ENCODE measurements around the gene IFNB1. TPM values are rescaled to one million over a fixed set of nuclear protein-coding genes. Genes with fewer than 3 reads are reported as not detected.

Gene IFNB1
- total and polyA plus RNA-seq, 7 donors, result not detected

DNA sequence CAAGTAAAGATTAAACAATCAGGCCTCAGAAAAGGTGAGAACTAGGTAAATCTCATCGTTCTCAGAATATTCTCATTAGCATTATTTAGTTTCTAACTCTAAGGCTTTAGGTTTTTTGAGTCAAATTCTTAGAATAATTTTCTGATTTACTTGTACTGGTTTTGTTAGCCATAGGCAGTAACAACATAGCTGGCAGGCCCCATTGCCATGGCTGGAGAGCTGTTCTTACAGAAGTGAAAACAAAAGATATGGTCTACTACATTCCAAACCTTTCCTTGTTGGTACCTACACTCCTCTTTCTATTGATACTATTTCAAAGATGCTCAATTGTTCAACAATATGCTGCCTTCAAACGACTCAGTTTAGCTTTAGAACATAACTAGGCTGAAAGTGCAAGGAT, 36.6 kb upstream of the IFNB1 start:
- Histone ChIP-seq H3K27ac (no peak overlapping the region), H3K9me3 (no peaks in the 10 kb centered on the region), H3K36me3 (ENCODE audit: insufficient read depth in 1 of 2, low read depth in 1 of 2) (no peaks in the 10 kb centered on the region), H3K27me3 (ENCODE audit: insufficient read depth in 3 of 3, low read length in 2 of 3) (no peaks in the 10 kb centered on the region), H3K4me3 (no peak overlapping the region), H3K4me1 (no peaks in the 10 kb centered on the region)
- DNase-seq (no peak), ATAC-seq (no peak)
- WGBS, 3 donors, result 59 to 72% (median 67%) methylated on average over 2 of the region's 2 CpGs
- intact Hi-C loops (cut with DNase I), result loop anchor here (5.0 to 10.0 kb wide), 4 partner anchors 140 to 1187 kb away; partner anchors contain the start of gene MLLT3 (in 1 of the 2)
- TF ChIP-seq, protein P1, sequence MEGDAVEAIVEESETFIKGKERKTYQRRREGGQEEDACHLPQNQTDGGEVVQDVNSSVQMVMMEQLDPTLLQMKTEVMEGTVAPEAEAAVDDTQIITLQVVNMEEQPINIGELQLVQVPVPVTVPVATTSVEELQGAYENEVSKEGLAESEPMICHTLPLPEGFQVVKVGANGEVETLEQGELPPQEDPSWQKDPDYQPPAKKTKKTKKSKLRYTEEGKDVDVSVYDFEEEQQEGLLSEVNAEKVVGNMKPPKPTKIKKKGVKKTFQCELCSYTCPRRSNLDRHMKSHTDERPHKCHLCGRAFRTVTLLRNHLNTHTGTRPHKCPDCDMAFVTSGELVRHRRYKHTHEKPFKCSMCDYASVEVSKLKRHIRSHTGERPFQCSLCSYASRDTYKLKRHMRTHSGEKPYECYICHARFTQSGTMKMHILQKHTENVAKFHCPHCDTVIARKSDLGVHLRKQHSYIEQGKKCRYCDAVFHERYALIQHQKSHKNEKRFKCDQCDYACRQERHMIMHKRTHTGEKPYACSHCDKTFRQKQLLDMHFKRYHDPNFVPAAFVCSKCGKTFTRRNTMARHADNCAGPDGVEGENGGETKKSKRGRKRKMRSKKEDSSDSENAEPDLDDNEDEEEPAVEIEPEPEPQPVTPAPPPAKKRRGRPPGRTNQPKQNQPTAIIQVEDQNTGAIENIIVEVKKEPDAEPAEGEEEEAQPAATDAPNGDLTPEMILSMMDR (IDR thresholded peaks at IDR 0.05), result no peak

DNA sequence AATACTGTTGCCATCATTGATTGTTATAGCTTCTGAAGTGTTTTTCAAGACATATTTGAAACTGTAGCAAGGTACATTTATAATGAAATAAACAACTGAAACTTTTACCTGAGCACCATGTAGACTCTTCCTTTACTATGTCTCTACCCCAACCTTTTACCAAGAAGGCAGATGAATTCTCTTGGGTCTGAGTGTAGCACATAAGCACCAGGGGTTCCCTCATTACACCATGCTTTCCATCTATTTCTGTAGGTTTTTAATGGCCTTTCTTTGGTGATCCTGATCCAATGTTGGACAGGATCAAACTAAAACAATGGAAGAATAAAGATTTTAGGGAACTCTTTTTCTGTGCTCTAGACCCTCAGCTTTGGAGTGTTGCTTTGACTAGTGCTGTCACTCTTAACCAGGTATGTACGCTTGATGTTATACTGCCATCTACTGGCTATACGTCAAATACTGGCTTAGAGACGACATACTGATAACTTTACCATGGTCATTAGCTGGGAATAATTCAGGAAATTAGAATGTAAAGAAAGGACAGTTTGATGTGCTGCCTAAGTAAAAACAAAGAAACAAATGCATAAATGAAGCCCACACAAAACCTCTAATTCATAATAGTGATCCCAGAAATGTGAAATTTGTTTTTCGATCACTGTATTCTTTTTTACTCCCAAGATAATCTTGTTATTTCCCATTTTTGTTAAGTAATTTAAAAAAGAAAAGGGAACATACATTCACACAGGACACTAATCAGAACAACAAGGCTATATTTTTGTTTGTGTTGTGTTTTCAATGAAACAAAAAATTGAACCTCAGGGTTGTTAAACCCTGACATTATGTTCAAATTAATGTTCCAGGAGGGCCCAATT, 33.2 kb upstream of the IFNB1 start:
- Histone ChIP-seq H3K27me3 (ENCODE audit: insufficient read depth in 3 of 3, low read length in 2 of 3) (no peaks in the 10 kb centered on the region), H3K4me3 (no peak overlapping the region), H3K4me1 (no peaks in the 10 kb centered on the region), H3K27ac (no peak overlapping the region), H3K9me3 (no peaks in the 10 kb centered on the region), H3K36me3 (ENCODE audit: insufficient read depth in 1 of 2, low read depth in 1 of 2) (no peaks in the 10 kb centered on the region)
- no peak for DNase-seq
- peak in 3 of 4 donors; percentile 66 to 86 (median 81) for ATAC-seq
- intact Hi-C loops (cut with DNase I), result loop anchor here (5.0 to 10.0 kb wide), 4 partner anchors 136 to 1184 kb away; partner anchors contain the start of gene MLLT3 (in 1 of the 2)
- TF ChIP-seq, protein P1 (IDR thresholded peaks at IDR 0.05), result peak; percentile 77
- 25% methylated on average over 4 of the region's 4 CpGs for WGBS, 3 donors

DNA sequence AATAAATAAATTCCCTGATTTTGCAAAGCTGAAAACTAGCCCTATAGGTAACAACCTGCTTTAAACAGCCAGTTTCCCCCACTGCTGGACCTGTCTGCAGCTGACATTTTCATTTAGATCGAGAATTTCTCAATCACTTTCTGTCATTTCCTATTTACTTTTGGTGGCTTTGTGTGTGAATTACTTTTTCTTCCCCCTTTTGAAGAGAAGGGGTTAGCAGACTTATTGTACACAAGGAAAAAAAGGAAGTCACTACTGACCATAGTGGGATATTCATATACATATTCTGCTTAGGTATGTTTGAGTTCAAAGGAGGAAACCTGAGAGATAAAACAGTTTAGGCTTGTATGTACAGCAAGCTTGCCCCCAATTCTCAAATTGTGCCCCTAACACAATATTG, 27.0 kb upstream of the IFNB1 start:
- no peaks in the 10 kb centered on the region for H3K27me3 ChIP-seq (ENCODE audit: insufficient read depth in 3 of 3, low read length in 2 of 3)
- no peak overlapping the region for H3K4me3 ChIP-seq
- H3K4me1 ChIP-seq, result no peaks in the 10 kb centered on the region
- ATAC-seq (no peak), DNase-seq (no peak)
- H3K27ac ChIP-seq, result no peak overlapping the region
- WGBS, 3 donors, result 61 to 77% (median 67%) methylated on average over 1 of the region's 1 CpG
- TF ChIP-seq, protein P1 (IDR thresholded peaks at IDR 0.05), result no peak
- intact Hi-C loops (cut with DNase I), result no loop called here
- no peaks in the 10 kb centered on the region for H3K9me3 ChIP-seq
- H3K36me3 ChIP-seq (ENCODE audit: insufficient read depth in 1 of 2, low read depth in 1 of 2), result no peaks in the 10 kb centered on the region

DNA sequence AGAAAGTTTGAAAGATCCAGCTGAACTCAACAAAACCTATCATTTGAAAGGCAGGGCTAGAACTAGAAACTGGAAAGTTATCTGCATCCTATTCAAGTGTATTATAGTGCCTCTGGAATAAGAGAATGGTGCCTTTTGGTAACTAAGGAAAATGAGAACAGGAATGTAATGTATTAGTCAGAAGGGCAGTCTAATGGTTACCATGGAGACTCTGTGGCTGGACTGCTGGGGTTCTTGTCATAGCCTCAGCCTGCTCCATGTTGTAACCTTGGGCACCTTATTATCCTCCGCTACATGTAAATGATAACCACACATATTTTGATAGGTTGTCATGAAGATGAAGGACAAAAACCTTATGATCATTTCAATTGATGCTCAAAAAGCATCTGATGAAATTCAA, 24.6 kb upstream of the IFNB1 start:
- no peak for ATAC-seq
- Histone ChIP-seq H3K4me1 (no peaks in the 10 kb centered on the region), H3K4me3 (no peak overlapping the region), H3K27me3 (ENCODE audit: insufficient read depth in 3 of 3, low read length in 2 of 3) (no peaks in the 10 kb centered on the region), H3K27ac (no peak overlapping the region), H3K36me3 (ENCODE audit: insufficient read depth in 1 of 2, low read depth in 1 of 2) (no peaks in the 10 kb centered on the region), H3K9me3 (no peaks in the 10 kb centered on the region)
- 98 to 100% (median 100%) methylated on average over 1 of the region's 1 CpG for WGBS, 3 donors
- intact Hi-C loops (cut with DNase I), result no loop called here
- TF ChIP-seq, protein P1 (IDR thresholded peaks at IDR 0.05), result no peak
- DNase-seq, result no peak

Measured in psoas muscle (tissue), 8 donors.